HL-60 (cell line): Measurements from ENCODE around the gene TAOK3.

ENCODE experiments used
- DNase-seq, 2 experiments: peaks; one replicate each; pipeline ENCODE4 v3.0.0-alpha.2; 2010 to 2020; ENCODE audit warnings: low read depth in 1 of 2, low spot score in 1 of 2
- H3K27ac ChIP-seq: fragments of 250-450 bp; sonication (Bioruptor Pico); replicated peaks from 2 replicates; pipeline ENCODE4 v1.5.1; 2020; ENCODE audit warnings: mild to moderate bottlenecking, moderate library complexity
- H3K27me3 ChIP-seq: fragments of 250-450 bp; sonication (Bioruptor Pico); 2 replicates; pipeline ENCODE4 v1.5.1; 2021; ENCODE audit warnings: mild to moderate bottlenecking, moderate library complexity; ENCODE audit not compliant: insufficient read depth, poor library complexity, severe bottlenecking
- H3K4me3 ChIP-seq: replicated peaks from 2 replicates; pipeline ENCODE4 v1.5.1; 2011; ENCODE audit warnings: mild to moderate bottlenecking, control low read depth, low read length; ENCODE audit not compliant: insufficient read depth
- GABPA ChIP-seq: IDR thresholded peaks from 2 replicates; pipeline ENCODE4 v1.6.1; 2012; ENCODE audit warnings: low read depth
- POLR2AphosphoS5 ChIP-seq: IDR thresholded peaks from 2 replicates; pipeline ENCODE4 v1.6.1; 2012; ENCODE audit warnings: low read depth
- SPI1 ChIP-seq: IDR thresholded peaks from 2 replicates; pipeline ENCODE4 v1.6.1; 2012; ENCODE audit warnings: low read depth, mild to moderate bottlenecking, borderline replicate concordance
- TF ChIP-seq, protein P1 (sequence below): IDR thresholded peaks from 2 replicates; pipeline ENCODE4 v1.6.1; 2012; ENCODE audit warnings: low read depth; ENCODE audit not compliant: insufficient replicate concordance
- TF ChIP-seq, protein P2 (sequence below): IDR thresholded peaks from one replicate; pipeline ENCODE4 v1.5.1; 2011; ENCODE audit warnings: low read length, control low read depth, inconsistent platforms; ENCODE audit not compliant: insufficient read depth

The TAOK3 gene

DNA sequence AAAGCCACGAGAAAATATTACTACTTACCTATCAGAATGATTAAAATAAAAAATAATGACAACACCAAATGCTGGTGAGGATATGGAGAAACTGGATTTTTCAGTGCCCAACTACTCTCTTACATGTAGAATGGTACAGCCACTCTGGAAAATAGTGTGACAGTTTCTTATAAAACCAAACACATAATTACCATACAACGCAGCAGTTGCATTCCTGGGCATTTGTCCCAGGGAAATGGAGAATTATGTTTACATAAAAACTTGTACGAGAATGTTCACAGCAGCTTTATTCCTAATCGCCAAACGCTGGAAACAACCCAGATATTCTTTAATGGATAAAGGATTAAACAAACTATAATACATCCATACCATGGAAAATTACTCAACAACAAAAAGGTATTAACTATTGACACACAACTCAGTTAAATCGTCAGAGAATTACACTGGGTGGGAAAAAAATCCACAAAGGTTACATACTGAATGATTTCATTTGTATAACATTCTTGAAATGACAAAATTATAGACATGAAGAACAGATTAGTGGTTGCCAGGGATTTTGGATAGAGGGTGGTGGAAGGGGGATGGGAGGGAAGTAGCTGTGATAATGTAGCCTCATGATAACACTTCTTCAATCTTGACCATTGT lies 35.4 kb downstream of the TAOK3 start:
- TF ChIP-seq SPI1: no peak
- no peak for TF ChIP-seq POLR2AphosphoS5
- TF ChIP-seq, protein P1, sequence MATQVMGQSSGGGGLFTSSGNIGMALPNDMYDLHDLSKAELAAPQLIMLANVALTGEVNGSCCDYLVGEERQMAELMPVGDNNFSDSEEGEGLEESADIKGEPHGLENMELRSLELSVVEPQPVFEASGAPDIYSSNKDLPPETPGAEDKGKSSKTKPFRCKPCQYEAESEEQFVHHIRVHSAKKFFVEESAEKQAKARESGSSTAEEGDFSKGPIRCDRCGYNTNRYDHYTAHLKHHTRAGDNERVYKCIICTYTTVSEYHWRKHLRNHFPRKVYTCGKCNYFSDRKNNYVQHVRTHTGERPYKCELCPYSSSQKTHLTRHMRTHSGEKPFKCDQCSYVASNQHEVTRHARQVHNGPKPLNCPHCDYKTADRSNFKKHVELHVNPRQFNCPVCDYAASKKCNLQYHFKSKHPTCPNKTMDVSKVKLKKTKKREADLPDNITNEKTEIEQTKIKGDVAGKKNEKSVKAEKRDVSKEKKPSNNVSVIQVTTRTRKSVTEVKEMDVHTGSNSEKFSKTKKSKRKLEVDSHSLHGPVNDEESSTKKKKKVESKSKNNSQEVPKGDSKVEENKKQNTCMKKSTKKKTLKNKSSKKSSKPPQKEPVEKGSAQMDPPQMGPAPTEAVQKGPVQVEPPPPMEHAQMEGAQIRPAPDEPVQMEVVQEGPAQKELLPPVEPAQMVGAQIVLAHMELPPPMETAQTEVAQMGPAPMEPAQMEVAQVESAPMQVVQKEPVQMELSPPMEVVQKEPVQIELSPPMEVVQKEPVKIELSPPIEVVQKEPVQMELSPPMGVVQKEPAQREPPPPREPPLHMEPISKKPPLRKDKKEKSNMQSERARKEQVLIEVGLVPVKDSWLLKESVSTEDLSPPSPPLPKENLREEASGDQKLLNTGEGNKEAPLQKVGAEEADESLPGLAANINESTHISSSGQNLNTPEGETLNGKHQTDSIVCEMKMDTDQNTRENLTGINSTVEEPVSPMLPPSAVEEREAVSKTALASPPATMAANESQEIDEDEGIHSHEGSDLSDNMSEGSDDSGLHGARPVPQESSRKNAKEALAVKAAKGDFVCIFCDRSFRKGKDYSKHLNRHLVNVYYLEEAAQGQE: no peak
- no peak for TF ChIP-seq GABPA
- TF ChIP-seq, protein P2, sequence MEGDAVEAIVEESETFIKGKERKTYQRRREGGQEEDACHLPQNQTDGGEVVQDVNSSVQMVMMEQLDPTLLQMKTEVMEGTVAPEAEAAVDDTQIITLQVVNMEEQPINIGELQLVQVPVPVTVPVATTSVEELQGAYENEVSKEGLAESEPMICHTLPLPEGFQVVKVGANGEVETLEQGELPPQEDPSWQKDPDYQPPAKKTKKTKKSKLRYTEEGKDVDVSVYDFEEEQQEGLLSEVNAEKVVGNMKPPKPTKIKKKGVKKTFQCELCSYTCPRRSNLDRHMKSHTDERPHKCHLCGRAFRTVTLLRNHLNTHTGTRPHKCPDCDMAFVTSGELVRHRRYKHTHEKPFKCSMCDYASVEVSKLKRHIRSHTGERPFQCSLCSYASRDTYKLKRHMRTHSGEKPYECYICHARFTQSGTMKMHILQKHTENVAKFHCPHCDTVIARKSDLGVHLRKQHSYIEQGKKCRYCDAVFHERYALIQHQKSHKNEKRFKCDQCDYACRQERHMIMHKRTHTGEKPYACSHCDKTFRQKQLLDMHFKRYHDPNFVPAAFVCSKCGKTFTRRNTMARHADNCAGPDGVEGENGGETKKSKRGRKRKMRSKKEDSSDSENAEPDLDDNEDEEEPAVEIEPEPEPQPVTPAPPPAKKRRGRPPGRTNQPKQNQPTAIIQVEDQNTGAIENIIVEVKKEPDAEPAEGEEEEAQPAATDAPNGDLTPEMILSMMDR: no peak
- Histone ChIP-seq H3K4me3 (no peak overlapping the region), H3K27ac (no peak overlapping the region), H3K27me3 (no peaks in the 10 kb centered on the region)
- no peak for DNase-seq

DNA sequence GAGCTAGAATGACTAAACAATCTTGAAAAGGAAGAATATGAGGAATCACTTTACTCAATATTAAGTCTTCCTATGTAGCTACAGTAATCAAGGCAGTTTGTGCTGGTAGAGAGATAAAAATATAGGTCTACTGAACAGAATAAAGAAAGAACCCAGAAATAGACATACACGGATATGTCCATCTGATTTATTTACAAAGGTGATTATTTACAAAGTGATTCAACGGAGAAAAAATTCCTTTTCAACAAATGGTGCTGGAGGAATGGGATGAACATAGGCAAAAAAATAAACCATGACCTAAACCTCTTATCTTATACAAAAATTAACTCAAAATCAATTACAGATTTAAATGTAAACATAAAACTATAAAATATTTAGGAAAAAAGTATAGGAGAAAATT lies 36.6 kb downstream of the TAOK3 start:
- Histone ChIP-seq H3K4me3 (no peak overlapping the region), H3K27me3 (no peaks in the 10 kb centered on the region), H3K27ac (peak overlapping the region; percentile 69)
- TF ChIP-seq, protein P2: no peak
- no peak for DNase-seq

DNA sequence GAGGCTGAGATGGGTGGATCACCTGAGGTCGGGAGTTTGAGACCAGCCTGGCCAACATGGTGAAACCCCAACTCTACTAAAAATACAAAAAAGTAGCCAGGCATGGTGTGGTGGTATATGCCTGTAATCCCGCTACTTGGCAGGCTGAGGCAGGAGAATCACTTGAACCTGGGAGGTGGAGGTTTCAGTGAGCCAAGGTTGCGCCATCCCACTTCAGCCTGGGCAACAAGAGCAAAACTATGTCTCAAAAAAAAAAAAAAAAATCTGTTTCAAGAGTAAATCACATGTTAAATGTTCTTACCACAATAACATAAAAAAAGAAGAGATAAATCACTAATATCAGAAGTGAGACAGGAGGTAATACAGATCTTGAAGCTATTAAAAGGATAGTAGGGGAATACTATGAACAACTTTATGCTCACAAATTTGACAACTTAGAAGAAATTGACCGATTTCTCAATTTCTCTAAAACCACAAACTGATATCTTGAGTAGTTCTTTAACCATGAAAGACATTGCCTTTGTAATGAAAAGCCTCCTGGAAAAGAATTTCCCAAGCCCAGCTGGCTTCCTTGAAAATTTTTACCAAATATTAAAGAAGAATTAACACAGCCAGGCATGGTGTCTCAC lies 37.7 kb downstream of the TAOK3 start:
- Histone ChIP-seq H3K27ac (peak overlapping the region; percentile 69), H3K27me3 (no peaks in the 10 kb centered on the region), H3K4me3 (no peak overlapping the region)
- TF ChIP-seq, protein P2: no peak
- no peak for TF ChIP-seq SPI1
- DNase-seq: peak; percentile 53 to 84

DNA sequence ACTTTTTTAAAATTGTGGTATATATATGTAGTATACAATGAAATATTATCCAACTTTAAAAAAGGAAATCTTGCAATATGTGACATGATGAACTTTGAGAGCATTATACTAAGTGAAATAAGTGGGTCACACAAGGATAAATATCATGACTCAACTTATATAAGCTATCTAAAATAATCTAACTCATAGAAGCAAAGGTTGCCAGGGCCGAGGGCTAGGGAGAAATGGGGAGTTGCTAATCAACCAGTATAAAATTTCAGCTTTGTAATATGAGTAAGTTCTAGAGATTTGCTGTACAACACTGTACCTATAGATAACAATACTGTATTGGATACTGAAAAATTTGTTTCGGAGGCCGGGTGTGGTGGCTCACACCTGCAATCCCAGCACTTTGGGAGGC lies 38.5 kb downstream of the TAOK3 start:
- no peak for DNase-seq
- peak overlapping the region; percentile 69 for H3K27ac ChIP-seq
- H3K4me3 ChIP-seq: no peak overlapping the region
- no peaks in the 10 kb centered on the region for H3K27me3 ChIP-seq
- no peak for TF ChIP-seq GABPA
- TF ChIP-seq SPI1: no peak
- TF ChIP-seq, protein P2: no peak
- TF ChIP-seq, protein P1: no peak
- TF ChIP-seq POLR2AphosphoS5: no peak
